ENCODE results near the gene MRPS31. TPM values are rescaled to one million over a fixed set of nuclear protein-coding genes. Genes with fewer than 3 reads are reported as not detected.

Gene MRPS31
- total RNA-seq (2022; extraction: Qiagen RNA extraction) = 12.6 to 15.8 TPM (median 13.6 TPM) in 5 replicates

GRCh38 chr13:40770934-40771618, at the start of gene MRPS31:
Gene MRPS31 (minus strand): TSS chr13:40771190. CDS start chr13:40771136, 54 bp downstream.

GRCh38 chr13:40789275-40790153, 18.5 kb upstream of the MRPS31 start, which contains the start of gene SLC25A15:
Gene SLC25A15 (plus strand): TSS chr13:40789611. CDS start chr13:40793227, 3,616 bp downstream.

Other genes with a start within 250 kb of the MRPS31 start
- gene FOXO1, start 104.5 kb downstream of the MRPS31 start, total RNA-seq (2022; extraction: Qiagen RNA extraction) = 6.5 to 8.9 TPM (median 8.4 TPM) in 5 replicates
- 14.6 to 19.5 TPM (median 16.6 TPM) in 5 replicates for gene SLC25A15, start 18.4 kb upstream of the MRPS31 start, total RNA-seq (2022; extraction: Qiagen RNA extraction)
- 30.7 to 42.5 TPM (median 35.0 TPM) in 5 replicates for gene ELF1, start 248.1 kb upstream of the MRPS31 start, total RNA-seq (2022; extraction: Qiagen RNA extraction)

Measured in A549 treated with Mapracorat at 1 μM for 4 hours (cell line).